A673 (cell line): ENCODE data around the gene CYB5RL.

Source experiments
- EZH2 ChIP-seq: fragments of 200-600 bp; sonication (generic); IDR thresholded peaks from 2 replicates; pipeline ENCODE4 v1.6.1; 2017; ENCODE audit warnings: borderline replicate concordance, low read depth, mild to moderate bottlenecking, mixed read lengths, antibody characterized with exemption, low read length; ENCODE audit not compliant: poor library complexity, severe bottlenecking
- TF ChIP-seq, protein P1 (sequence below): fragments of 300-800, 200-600 bp; sonication (generic); conservative IDR thresholded peaks from 2 replicates; pipeline ENCODE4 v1.5.1; 2017; ENCODE audit warnings: low read depth, mild to moderate bottlenecking, antibody characterized with exemption, low read length, moderate library complexity, mixed read lengths

DNA sequence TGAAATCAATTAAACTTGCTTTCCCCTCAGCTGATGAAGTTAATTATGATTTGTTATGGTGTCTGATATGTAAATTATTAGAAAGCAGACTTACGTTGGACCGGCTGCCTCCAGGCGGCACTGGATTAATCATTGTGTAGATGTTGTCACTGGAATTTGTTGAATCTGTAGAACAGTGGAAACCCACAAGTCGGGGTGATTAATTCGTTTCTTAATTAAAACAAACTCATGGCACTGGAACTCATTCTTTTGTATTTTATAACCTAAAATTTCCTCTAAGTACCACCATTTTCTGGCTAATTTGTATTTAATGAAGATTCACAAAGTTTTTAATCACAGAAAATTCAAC lies 39.2 kb upstream of the CYB5RL start:
- no peak for TF ChIP-seq EZH2
- TF ChIP-seq, protein P1, sequence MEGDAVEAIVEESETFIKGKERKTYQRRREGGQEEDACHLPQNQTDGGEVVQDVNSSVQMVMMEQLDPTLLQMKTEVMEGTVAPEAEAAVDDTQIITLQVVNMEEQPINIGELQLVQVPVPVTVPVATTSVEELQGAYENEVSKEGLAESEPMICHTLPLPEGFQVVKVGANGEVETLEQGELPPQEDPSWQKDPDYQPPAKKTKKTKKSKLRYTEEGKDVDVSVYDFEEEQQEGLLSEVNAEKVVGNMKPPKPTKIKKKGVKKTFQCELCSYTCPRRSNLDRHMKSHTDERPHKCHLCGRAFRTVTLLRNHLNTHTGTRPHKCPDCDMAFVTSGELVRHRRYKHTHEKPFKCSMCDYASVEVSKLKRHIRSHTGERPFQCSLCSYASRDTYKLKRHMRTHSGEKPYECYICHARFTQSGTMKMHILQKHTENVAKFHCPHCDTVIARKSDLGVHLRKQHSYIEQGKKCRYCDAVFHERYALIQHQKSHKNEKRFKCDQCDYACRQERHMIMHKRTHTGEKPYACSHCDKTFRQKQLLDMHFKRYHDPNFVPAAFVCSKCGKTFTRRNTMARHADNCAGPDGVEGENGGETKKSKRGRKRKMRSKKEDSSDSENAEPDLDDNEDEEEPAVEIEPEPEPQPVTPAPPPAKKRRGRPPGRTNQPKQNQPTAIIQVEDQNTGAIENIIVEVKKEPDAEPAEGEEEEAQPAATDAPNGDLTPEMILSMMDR, result no peak
